ENCODE results near the gene MAPK13. TPM values are rescaled to one million over a fixed set of nuclear protein-coding genes. Genes with fewer than 3 reads are reported as not detected.

The MAPK13 gene
- total RNA-seq, 1 experiment from 2014 or later, result 47.3 TPM

DNA sequence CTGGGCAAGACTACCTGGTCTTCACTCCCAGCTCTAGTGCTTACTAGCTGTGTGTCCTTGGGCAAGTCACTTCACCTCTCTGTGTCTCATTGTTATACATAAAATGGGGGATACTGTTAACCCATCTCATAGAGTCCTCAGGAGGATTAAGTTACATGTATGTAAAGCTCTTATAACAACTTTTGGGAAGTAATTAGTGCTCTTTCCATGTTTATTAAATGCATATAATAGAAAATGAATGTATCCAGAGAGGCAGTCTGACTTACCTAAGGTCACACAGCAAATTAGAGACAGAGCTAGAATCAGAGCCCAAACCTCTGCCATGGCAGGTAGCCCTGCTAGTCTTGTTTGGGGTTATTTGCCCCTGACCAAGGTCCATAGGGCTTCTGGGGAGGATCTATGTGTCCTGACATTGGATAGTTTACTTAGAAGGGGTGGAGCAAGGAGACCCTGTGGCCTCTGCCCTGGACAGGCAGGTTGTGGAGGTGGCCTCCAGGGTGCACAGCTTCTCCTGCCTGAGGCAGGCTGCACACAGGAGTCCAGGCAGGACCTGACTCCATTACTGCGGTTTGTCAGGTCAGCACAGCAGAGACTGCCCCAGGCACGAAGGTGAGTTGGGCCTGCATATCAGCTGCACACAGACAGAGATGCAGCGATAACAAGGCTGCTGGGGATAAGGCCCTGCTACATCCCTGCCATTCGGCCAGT lies 8.4 kb upstream of the MAPK13 start:
- ChIA-PET RAD21 (ENCODE audit: low non-redundant PET in 1 of 2, low total read pairs in 2 of 2, uncharacterized antibody in 2 of 2, unreplicated experiment in 2 of 2) (no interaction called here), CTCF (interaction anchor here (1.0 to 1.1 kb wide), 2 partner anchors 8 to 10 kb away, joined by 3 read pairs; partner anchors contain the start of gene MAPK13), POLR2A (interaction anchor here (0.6 to 0.9 kb wide), 2 partner anchors 8 to 137 kb away, joined by 3 to 7 read pairs; partner anchors contain the start of gene MAPK13)
- no peak for TF ChIP-seq JUND (IDR thresholded peaks at IDR 0.05)
- TF ChIP-seq ELF1 (IDR thresholded peaks at IDR 0.05; ENCODE audit: borderline replicate concordance, low read depth), result no peak
- no peak for TF ChIP-seq POLR2A (IDR thresholded peaks at IDR 0.05; ENCODE audit: borderline replicate concordance, extremely low read depth, insufficient read depth, insufficient read length)
- no peak for TF ChIP-seq POLR2AphosphoS5 (IDR thresholded peaks at IDR 0.05; ENCODE audit: low read depth, low read length)
- TF ChIP-seq SIN3A (IDR thresholded peaks at IDR 0.05; ENCODE audit: low read depth), result no peak
- no peak for TF ChIP-seq EGR1 (IDR thresholded peaks at IDR 0.05; ENCODE audit: low read depth)
- no peak for TF ChIP-seq FOSL1 (IDR thresholded peaks at IDR 0.05; ENCODE audit: low read depth)
- TF ChIP-seq, protein P1, sequence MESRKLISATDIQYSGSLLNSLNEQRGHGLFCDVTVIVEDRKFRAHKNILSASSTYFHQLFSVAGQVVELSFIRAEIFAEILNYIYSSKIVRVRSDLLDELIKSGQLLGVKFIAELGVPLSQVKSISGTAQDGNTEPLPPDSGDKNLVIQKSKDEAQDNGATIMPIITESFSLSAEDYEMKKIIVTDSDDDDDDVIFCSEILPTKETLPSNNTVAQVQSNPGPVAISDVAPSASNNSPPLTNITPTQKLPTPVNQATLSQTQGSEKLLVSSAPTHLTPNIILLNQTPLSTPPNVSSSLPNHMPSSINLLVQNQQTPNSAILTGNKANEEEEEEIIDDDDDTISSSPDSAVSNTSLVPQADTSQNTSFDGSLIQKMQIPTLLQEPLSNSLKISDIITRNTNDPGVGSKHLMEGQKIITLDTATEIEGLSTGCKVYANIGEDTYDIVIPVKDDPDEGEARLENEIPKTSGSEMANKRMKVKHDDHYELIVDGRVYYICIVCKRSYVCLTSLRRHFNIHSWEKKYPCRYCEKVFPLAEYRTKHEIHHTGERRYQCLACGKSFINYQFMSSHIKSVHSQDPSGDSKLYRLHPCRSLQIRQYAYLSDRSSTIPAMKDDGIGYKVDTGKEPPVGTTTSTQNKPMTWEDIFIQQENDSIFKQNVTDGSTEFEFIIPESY (IDR thresholded peaks at IDR 0.05; ENCODE audit: extremely low read depth, insufficient replicate concordance, low read length), result no peak
- TF ChIP-seq RAD21 (IDR thresholded peaks at IDR 0.05; ENCODE audit: low read depth), result no peak
- TF ChIP-seq CEBPB (IDR thresholded peaks at IDR 0.05; ENCODE audit: low read depth), result no peak
- ATAC-seq (no peak), DNase-seq (ENCODE audit: low read depth, low spot score) (no peak)
- H3K9ac ChIP-seq (ENCODE audit: low read length), result no peak overlapping the region
- H4K20me1 ChIP-seq (ENCODE audit: insufficient read depth), result no peaks in the 10 kb centered on the region
- H3K27ac ChIP-seq (ENCODE audit: low read depth, low read length), result no peak overlapping the region
- no peaks in the 10 kb centered on the region for H3K36me3 ChIP-seq (ENCODE audit: control insufficient read depth in 1 of 2, insufficient read depth in 2 of 2, low read length in 2 of 2)
- H3K79me2 ChIP-seq (ENCODE audit: insufficient read depth, low read length), result no peaks in the 10 kb centered on the region
- intact Hi-C loops (cut with micrococcal nuclease), result no loop called here
- H3K9me3 ChIP-seq (ENCODE audit: control insufficient read depth in 1 of 2, insufficient read depth in 1 of 2, low read depth in 1 of 2, low read length in 2 of 2), result no peaks in the 10 kb centered on the region
- no peak overlapping the region for H3K4me3 ChIP-seq (replicated peaks in 1 of 2; ENCODE audit: low read depth in 1 of 2, low read length in 2 of 2)
- H3K9me2 ChIP-seq (ENCODE audit: insufficient read depth), result no peaks in the 10 kb centered on the region
- H3K4me2 ChIP-seq (ENCODE audit: low read length), result no peak overlapping the region
- no peak overlapping the region for H2AFZ ChIP-seq (ENCODE audit: low read depth, low read length, poor library complexity, severe bottlenecking)
- BruUV-seq (replicated peaks), result no TSS peak
- no peaks in the 10 kb centered on the region for H3K27me3 ChIP-seq (ENCODE audit: insufficient read depth, low read length)
- peaks cover 9 to 27% of the 10 kb centered on the region in 2 experiments; a peak in 3 of 4 replicates for H3K4me1 ChIP-seq (ENCODE audit: control insufficient read depth in 1 of 2, insufficient read depth in 2 of 2, low read length in 2 of 2)

Measured in HCT116 (cell line).